GM12891 (cell line): ENCODE results near the gene USP40.

ENCODE experiments used
- DNase-seq: peaks from one replicate; pipeline ENCODE4 v3.0.0; 2011; ENCODE audit warnings: low spot score; ENCODE audit not compliant: insufficient read length
- FAIRE-seq: peaks from 2 replicates; lab custom pipeline; 2011; peaks lifted over from hg19 to GRCh38; lab: Jason Lieb, UNC
- PAX5 ChIP-seq: IDR thresholded peaks from 2 replicates; pipeline ENCODE4 v1.6.1; 2011; ENCODE audit warnings: low read length, moderate library complexity, mild to moderate bottlenecking; ENCODE audit not compliant: insufficient read depth, severe bottlenecking
- POLR2A ChIP-seq: IDR thresholded peaks from 2 replicates; pipeline ENCODE4 v1.6.1; 2011; ENCODE audit warnings: low read depth, low read length, control low read depth
- POLR2AphosphoS5 ChIP-seq: IDR thresholded peaks from 2 replicates; pipeline ENCODE4 v1.6.1; 2011; ENCODE audit warnings: low read depth, low read length, control low read depth
- POU2F2 ChIP-seq: IDR thresholded peaks from 2 replicates; pipeline ENCODE4 v1.6.1; 2011; ENCODE audit warnings: low read depth, mild to moderate bottlenecking, control low read depth, low read length, moderate library complexity
- SPI1 ChIP-seq: IDR thresholded peaks from 2 replicates; pipeline ENCODE4 v1.6.1; 2011; ENCODE audit warnings: low read depth, low read length, control low read depth
- TAF1 ChIP-seq: IDR thresholded peaks from 2 replicates; pipeline ENCODE4 v1.6.1; 2011; ENCODE audit warnings: low read depth, low read length, control low read depth

Gene USP40

GRCh38 chr2:233441161-233442027 lies 125.2 kb downstream of the USP40 start:
- DNase-seq: no peak

GRCh38 chr2:233440714-233441113 lies 125.9 kb downstream of the USP40 start:
- FAIRE-seq: no peak
- DNase-seq: no peak
- no peak for TF ChIP-seq POU2F2

More at GRCh38 chr2:233441161-233442027, 125.2 kb downstream of the USP40 start:
- TF ChIP-seq POLR2AphosphoS5 (no peak), POU2F2 (no peak), PAX5 (no peak), TAF1 (no peak), POLR2A (no peak), SPI1 (no peak)
- no peak for FAIRE-seq

DNA sequence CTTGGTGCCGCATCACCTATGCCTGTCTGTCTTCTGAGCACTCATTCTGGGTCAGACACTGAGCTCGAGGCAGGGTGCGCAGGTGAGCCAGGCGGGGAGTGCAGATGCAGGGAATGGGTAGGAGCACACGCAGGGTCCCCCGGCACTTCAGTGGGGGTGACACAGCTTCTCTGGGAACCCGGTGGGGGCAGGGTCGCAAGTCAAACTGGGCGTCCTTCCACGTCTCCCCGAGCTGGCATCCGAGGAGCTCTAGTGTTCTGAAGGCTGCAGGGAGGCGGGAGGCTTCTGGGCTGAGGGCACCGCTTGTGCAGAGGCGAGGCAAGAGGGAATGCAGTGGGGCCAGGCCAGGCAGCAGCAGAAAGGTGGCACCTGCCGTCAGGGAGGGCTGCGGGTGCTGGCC lies 126.3 kb downstream of the USP40 start:
- no peak for TF ChIP-seq SPI1
- no peak for TF ChIP-seq POU2F2
- no peak for TF ChIP-seq TAF1
- TF ChIP-seq PAX5: no peak
- TF ChIP-seq POLR2A: no peak
- TF ChIP-seq POLR2AphosphoS5: no peak
- DNase-seq (no peak), FAIRE-seq (no peak)

- no peak for FAIRE-seq
Measured at GRCh38 chr2:233439191-233439590, 127.4 kb downstream of the USP40 start.

DNA sequence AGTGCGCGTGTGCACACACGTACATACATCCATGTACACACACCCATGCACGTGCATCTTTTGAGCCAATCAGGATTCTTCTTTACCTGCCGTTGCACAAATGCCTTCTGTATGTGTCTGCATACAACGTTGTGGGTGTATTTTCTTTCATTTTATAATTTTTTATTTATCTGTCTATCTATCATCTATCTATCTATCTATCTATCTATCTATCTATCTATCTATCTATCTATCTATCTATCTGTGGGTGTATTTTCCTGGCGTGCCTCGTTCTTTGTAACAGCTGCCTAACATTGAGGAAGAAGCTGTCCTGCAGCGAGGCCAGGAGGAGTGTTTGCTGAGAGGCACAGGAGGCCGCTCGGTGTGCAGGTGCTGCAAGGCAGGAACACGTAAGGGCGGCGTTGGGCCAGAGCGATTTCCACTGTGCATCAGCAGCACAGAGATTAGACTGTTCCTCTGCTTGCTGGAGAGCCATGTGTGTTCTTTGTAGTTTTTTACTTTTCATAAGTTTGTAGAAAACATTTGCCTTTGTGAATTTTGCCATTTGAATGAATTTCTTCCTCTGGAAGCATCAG lies 127.9 kb downstream of the USP40 start:
- TF ChIP-seq POLR2AphosphoS5 (no peak), SPI1 (no peak), POLR2A (no peak), PAX5 (no peak), TAF1 (no peak), POU2F2 (no peak)
- no peak for FAIRE-seq
- DNase-seq: no peak

More at GRCh38 chr2:233439191-233439590, 127.4 kb downstream of the USP40 start:
- TF ChIP-seq POLR2A: no peak
- no peak for TF ChIP-seq PAX5
- no peak for DNase-seq

- DNase-seq (no peak), FAIRE-seq (no peak)
- TF ChIP-seq POLR2A: no peak
- TF ChIP-seq SPI1: no peak
- no peak for TF ChIP-seq POLR2AphosphoS5
- TF ChIP-seq PAX5: no peak
- no peak for TF ChIP-seq TAF1
- TF ChIP-seq POU2F2: no peak
Measured at GRCh38 chr2:233437439-233437955, 129.1 kb downstream of the USP40 start.

- DNase-seq (no peak), FAIRE-seq (no peak)
- TF ChIP-seq TAF1 (no peak), POLR2A (no peak), SPI1 (no peak), PAX5 (no peak), POU2F2 (no peak)
Measured at GRCh38 chr2:233436691-233437438, 129.7 kb downstream of the USP40 start.

- FAIRE-seq: no peak
- DNase-seq: no peak
- no peak for TF ChIP-seq POU2F2
- no peak for TF ChIP-seq POLR2A
- TF ChIP-seq SPI1: no peak
- no peak for TF ChIP-seq POLR2AphosphoS5
- TF ChIP-seq TAF1: no peak
- no peak for TF ChIP-seq PAX5
Measured at GRCh38 chr2:233436191-233436581, 130.4 kb downstream of the USP40 start.

- TF ChIP-seq POLR2A (no peak), TAF1 (no peak), PAX5 (no peak), SPI1 (no peak), POU2F2 (no peak)
- FAIRE-seq (no peak), DNase-seq (no peak)
Measured at GRCh38 chr2:233435436-233436190, 131.0 kb downstream of the USP40 start.
